HepG2 (cell line): Measurements from ENCODE around the gene DTYMK. TPM values are rescaled to one million over a fixed set of nuclear protein-coding genes. Genes with fewer than 3 reads are reported as not detected.

ENCODE experiments used
- KLF12 ChIP-seq: sonication (generic); formaldehyde crosslinking; IDR thresholded peaks from 2 replicates; pipeline ENCODE4 v1.4.0; 2020; ENCODE audit warnings: missing genetic modification reagents, borderline replicate concordance
- MTF2 ChIP-seq: sonication (generic); formaldehyde crosslinking; IDR thresholded peaks from 2 replicates; pipeline ENCODE4 v1.5.0; 2020; ENCODE audit warnings: missing genetic modification reagents, borderline replicate concordance
- NRL ChIP-seq: sonication (generic); formaldehyde crosslinking; IDR thresholded peaks from 2 replicates; pipeline ENCODE4 v1.5.0; 2020; ENCODE audit warnings: missing genetic modification reagents, mild to moderate bottlenecking, moderate library complexity, borderline replicate concordance
- SMAD9 ChIP-seq: sonication (generic); formaldehyde crosslinking; IDR thresholded peaks from 2 replicates; pipeline ENCODE4 v1.5.1; 2020; ENCODE audit warnings: mild to moderate bottlenecking, missing genetic modification reagents
- ZFP36L1 ChIP-seq: sonication (generic); formaldehyde crosslinking; IDR thresholded peaks from 2 replicates; pipeline ENCODE4 v1.8.0; 2022; ENCODE audit warnings: mild to moderate bottlenecking, missing genetic modification reagents, moderate library complexity
- ZFP37 ChIP-seq: sonication (generic); formaldehyde crosslinking; IDR thresholded peaks from 2 replicates; pipeline ENCODE4 v1.4.0; 2020; ENCODE audit warnings: missing genetic modification reagents, borderline replicate concordance
- ZFY ChIP-seq: sonication (generic); formaldehyde crosslinking; IDR thresholded peaks from 2 replicates; pipeline ENCODE4 v1.4.0; 2020; ENCODE audit warnings: missing genetic modification reagents
- polyA plus RNA-seq, 8 experiments: library from polyadenylated mRNA; depleted of rRNA in 3 of 8; stranded (reverse) in 7 of 8; unstranded in 1 of 8; fragments of >200 nt; fragmentation: Illumina TruSeq in 4 of 8; extraction: Trizol in 4 of 8; gene quantifications; 2 replicates each; pipeline versions ENCODE4 v1.2.1 to v1.2.3, GENCODE V29; 2011 to 2016; ENCODE audit warnings: low read depth in 4 of 8, missing spikeins in 1 of 8, mixed read lengths in 1 of 8; ENCODE audit not compliant: insufficient read depth in 1 of 8
- total RNA-seq, 5 experiments: library from RNA; depleted of rRNA; stranded (reverse); fragments of >200 nt; fragmentation: Illumina TruSeq; extraction: Trizol; gene quantifications; 2 replicates each; pipeline ENCODE4 v1.2.3, GENCODE V29; 2016; ENCODE audit warnings: low read depth in 1 of 5
- TF ChIP-seq, protein P1 (sequence below): fragments of 450-650 bp; IDR thresholded peaks from 2 replicates; pipeline ENCODE4 v1.6.1; 2017
- TF ChIP-seq, protein P2 (sequence below): sonication (generic); formaldehyde crosslinking; IDR thresholded peaks from 2 replicates; pipeline ENCODE4 v1.8.0; 2022; ENCODE audit warnings: missing genetic modification reagents, mild to moderate bottlenecking, borderline replicate concordance
- TF ChIP-seq, protein P3 (sequence below): sonication (generic); formaldehyde crosslinking; IDR thresholded peaks from 2 replicates; pipeline ENCODE4 v1.4.0; 2020; ENCODE audit warnings: mild to moderate bottlenecking, missing genetic modification reagents
- TF ChIP-seq, protein P4 (sequence below): sonication (generic); formaldehyde crosslinking; IDR thresholded peaks from 2 replicates; pipeline ENCODE4 v1.4.0; 2020; ENCODE audit warnings: missing genetic modification reagents

Gene DTYMK
- total and polyA plus RNA-seq, 2 of the 13 experiments (the other 11 are each of a cell fraction or from before 2014, with no cell fraction given), result 57.5 to 134 TPM

DNA sequence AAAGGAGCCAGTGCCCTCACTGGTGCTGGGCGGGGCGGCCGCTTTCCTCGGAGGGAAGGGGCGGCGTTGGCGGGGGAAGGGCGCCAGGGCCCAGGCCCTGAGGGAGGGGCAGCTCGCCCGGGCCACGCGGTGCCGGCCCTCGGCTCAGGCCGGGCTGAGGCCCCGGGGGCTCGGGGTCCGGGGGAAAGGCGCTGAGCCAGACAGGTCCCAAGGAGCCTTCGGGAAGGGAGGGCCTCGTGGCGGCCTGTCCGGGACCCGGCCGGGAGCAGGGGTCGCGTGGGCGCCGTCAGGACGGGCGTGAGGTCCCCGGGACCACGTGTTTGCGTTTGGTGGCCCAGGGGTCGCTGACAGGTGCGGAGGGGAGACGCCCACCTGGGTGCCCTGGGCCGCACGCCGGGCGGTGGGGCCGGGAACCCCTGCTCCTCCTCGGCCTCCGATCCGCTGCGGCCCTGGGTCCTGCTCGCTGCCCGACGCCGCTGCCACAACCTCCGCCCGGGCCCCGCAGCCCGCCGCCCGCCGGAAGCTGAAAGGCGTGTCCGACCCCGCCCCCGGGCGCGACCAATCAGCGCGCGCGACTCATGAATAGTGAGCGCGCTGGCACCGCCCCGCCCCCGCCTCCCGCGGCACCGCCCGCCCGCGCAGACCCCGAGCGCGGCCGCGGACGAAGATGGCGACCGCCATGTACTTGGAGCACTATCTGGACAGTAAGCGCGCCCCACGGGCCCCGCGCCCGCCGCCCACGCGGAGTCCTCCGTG, 15.0 kb upstream of the DTYMK start, which contains the start of gene ING5 (continued):
- TF ChIP-seq, protein P1, sequence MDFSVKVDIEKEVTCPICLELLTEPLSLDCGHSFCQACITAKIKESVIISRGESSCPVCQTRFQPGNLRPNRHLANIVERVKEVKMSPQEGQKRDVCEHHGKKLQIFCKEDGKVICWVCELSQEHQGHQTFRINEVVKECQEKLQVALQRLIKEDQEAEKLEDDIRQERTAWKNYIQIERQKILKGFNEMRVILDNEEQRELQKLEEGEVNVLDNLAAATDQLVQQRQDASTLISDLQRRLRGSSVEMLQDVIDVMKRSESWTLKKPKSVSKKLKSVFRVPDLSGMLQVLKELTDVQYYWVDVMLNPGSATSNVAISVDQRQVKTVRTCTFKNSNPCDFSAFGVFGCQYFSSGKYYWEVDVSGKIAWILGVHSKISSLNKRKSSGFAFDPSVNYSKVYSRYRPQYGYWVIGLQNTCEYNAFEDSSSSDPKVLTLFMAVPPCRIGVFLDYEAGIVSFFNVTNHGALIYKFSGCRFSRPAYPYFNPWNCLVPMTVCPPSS, result no peak
- TF ChIP-seq, protein P2, sequence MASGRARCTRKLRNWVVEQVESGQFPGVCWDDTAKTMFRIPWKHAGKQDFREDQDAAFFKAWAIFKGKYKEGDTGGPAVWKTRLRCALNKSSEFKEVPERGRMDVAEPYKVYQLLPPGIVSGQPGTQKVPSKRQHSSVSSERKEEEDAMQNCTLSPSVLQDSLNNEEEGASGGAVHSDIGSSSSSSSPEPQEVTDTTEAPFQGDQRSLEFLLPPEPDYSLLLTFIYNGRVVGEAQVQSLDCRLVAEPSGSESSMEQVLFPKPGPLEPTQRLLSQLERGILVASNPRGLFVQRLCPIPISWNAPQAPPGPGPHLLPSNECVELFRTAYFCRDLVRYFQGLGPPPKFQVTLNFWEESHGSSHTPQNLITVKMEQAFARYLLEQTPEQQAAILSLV (CRISPR knock-in tag), result peak; percentile 96
- TF ChIP-seq MTF2 (CRISPR knock-in tag) (peak; percentile 37; the same call in 1 of the 2 replicates), KLF12 (CRISPR knock-in tag) (peak; percentile 97), SMAD9 (no peak), ZFP36L1 (CRISPR knock-in tag) (peak; percentile 40; the same call in 1 of the 2 replicates), NRL (CRISPR knock-in tag) (peak; percentile 93), ZFY (CRISPR knock-in tag) (peak; percentile 95), ZFP37 (CRISPR knock-in tag) (0 out of 2 replicates have a peak, but pooled peaks have one; percentile 15)
- TF ChIP-seq, protein P3, sequence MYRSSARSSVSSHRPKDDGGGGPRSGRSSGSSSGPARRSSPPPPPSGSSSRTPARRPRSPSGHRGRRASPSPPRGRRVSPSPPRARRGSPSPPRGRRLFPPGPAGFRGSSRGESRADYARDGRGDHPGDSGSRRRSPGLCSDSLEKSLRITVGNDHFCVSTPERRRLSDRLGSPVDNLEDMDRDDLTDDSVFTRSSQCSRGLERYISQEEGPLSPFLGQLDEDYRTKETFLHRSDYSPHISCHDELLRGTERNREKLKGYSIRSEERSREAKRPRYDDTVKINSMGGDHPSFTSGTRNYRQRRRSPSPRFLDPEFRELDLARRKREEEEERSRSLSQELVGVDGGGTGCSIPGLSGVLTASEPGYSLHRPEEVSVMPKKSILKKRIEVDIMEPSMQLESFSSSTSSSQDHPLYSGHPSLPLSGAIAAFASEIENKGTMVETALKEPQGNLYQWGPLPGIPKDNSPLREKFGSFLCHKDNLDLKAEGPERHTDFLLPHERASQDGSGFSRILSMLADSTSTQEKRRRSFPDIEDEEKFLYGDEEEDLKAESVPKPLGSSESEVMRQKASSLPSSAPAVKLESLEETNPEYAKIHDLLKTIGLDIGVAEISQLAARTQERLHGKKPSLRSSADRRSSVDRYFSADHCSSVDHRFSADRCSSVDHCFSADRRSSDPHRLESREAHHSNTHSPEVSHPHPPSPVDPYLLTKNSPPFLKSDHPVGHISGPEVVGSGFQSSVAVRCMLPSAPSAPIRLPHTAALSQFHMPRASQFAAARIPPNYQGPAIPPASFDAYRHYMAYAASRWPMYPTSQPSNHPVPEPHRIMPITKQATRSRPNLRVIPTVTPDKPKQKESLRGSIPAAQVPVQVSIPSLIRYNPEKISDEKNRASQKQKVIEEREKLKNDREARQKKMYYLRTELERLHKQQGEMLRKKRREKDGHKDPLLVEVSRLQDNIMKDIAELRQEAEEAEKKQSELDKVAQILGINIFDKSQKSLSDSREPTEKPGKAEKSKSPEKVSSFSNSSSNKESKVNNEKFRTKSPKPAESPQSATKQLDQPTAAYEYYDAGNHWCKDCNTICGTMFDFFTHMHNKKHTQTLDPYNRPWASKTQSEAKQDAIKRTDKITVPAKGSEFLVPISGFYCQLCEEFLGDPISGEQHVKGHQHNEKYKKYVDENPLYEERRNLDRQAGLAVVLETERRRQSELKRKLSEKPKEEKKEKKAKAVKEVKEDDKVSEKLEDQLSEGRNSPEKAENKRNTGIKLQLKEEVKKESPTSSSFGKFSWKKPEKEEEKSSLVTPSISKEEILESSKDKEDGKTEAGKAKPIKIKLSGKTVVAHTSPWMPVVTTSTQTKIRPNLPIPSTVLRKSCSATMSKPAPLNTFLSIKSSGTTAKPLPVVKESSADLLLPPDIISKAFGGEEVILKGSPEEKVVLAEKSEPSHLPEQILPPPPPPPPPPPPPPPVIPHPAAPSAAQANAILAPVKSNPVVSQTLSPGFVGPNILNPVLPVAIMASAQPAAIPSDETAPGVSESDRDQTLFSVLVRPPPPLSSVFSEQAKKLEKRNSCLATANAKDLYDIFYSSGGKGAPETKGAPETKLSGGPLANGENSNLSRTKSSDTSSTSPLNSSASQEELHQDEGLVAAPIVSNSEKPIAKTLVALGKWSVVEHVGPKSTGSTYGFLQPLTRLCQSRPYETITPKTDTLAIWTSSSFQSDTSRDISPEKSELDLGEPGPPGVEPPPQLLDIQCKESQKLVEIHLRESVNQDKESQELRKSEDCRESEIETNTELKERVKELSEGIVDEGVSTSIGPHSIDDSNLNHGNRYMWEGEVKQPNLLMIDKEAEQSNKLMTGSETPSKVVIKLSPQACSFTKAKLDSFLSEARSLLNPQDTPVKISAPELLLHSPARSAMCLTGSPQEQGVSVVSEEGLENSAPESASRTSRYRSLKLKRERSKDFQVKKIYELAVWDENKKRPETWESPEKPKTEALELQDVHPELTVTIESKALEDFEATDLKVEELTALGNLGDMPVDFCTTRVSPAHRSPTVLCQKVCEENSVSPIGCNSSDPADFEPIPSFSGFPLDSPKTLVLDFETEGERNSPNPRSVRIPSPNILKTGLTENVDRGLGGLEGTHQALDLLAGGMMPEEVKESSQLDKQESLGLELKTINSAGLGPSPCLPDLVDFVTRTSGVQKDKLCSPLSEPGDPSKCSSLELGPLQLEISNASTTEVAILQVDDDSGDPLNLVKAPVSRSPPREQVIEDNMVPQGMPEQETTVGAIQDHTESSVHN, result peak; percentile 95
- TF ChIP-seq, protein P4, sequence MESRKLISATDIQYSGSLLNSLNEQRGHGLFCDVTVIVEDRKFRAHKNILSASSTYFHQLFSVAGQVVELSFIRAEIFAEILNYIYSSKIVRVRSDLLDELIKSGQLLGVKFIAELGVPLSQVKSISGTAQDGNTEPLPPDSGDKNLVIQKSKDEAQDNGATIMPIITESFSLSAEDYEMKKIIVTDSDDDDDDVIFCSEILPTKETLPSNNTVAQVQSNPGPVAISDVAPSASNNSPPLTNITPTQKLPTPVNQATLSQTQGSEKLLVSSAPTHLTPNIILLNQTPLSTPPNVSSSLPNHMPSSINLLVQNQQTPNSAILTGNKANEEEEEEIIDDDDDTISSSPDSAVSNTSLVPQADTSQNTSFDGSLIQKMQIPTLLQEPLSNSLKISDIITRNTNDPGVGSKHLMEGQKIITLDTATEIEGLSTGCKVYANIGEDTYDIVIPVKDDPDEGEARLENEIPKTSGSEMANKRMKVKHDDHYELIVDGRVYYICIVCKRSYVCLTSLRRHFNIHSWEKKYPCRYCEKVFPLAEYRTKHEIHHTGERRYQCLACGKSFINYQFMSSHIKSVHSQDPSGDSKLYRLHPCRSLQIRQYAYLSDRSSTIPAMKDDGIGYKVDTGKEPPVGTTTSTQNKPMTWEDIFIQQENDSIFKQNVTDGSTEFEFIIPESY (CRISPR knock-in tag), result no peak; the same call in 1 of the 2 replicates
